Cardiac muscle cell (in vitro differentiated cells and primary cell): ENCODE data around the gene NAA16. TPM values are rescaled to one million over a fixed set of nuclear protein-coding genes. Genes with fewer than 3 reads are reported as not detected.

Experiments
- DNase-seq, 2 donors: peaks; one replicate each; pipeline versions ENCODE4 v3.0.0 to v3.0.0-alpha.2; 2010 to 2017; ENCODE audit warnings: low read depth in 1 of 2, low spot score in 1 of 2
- H3K27ac ChIP-seq: fragments of 200-600 bp; sonication (generic); 2 replicates; pipeline ENCODE4 v1.5.1; 2016
- H3K27me3 ChIP-seq: fragments of 200-600 bp; sonication (generic); 2 replicates; pipeline ENCODE4 v1.6.0; 2016; ENCODE audit warnings: control low read depth
- H3K36me3 ChIP-seq: fragments of 200-600 bp; sonication (generic); 2 replicates; pipeline ENCODE4 v1.5.1; 2016; ENCODE audit warnings: control low read depth
- H3K4me1 ChIP-seq: fragments of 200-600 bp; sonication (generic); 2 replicates; pipeline ENCODE4 v1.8.1; 2017; ENCODE audit warnings: low read depth, mild to moderate bottlenecking, mixed run types
- H3K4me3 ChIP-seq: fragments of 200-600 bp; sonication (generic); 2 replicates; pipeline ENCODE4 v1.5.1; 2016; ENCODE audit warnings: mild to moderate bottlenecking
- H3K9me3 ChIP-seq: fragments of 200-600 bp; sonication (generic); 2 replicates; pipeline ENCODE4 v1.5.1; 2017; ENCODE audit warnings: low read depth, mild to moderate bottlenecking, control low read depth
- polyA plus RNA-seq: library from polyadenylated mRNA; unstranded; fragments of >200 nt; fragmentation: Nextera tagmentation; extraction: Ambion mirVana; gene quantifications from 2 replicates; pipeline ENCODE4 v1.2.1, GENCODE V29; 2016
- total RNA-seq: library from RNA; depleted of rRNA; stranded (reverse); fragments of >200 nt; gene quantifications from 2 replicates; pipeline ENCODE4 v1.2.3, GENCODE V29; 2016
- TF ChIP-seq, protein P1 (sequence below): IDR thresholded peaks from 2 replicates; pipeline ENCODE4 v1.5.1; 2012; ENCODE audit warnings: low read depth, mild to moderate bottlenecking, low read length

The NAA16 gene
- total RNA-seq = 7.4 and 15.5 TPM in 2 replicates
- 18.6 and 19.8 TPM in 2 replicates for polyA plus RNA-seq

- H3K27me3 ChIP-seq = no peaks in the 10 kb centered on the region
- peak; percentile 93 for DNase-seq
- H3K4me3 ChIP-seq = peak within 1 kb of the TSS; percentile 92
- no peaks in the 10 kb centered on the region for H3K36me3 ChIP-seq
- H3K9me3 ChIP-seq = no peaks in the 10 kb centered on the region
- peaks cover 22% of the 10 kb centered on the region for H3K4me1 ChIP-seq
- TF ChIP-seq, protein P1, sequence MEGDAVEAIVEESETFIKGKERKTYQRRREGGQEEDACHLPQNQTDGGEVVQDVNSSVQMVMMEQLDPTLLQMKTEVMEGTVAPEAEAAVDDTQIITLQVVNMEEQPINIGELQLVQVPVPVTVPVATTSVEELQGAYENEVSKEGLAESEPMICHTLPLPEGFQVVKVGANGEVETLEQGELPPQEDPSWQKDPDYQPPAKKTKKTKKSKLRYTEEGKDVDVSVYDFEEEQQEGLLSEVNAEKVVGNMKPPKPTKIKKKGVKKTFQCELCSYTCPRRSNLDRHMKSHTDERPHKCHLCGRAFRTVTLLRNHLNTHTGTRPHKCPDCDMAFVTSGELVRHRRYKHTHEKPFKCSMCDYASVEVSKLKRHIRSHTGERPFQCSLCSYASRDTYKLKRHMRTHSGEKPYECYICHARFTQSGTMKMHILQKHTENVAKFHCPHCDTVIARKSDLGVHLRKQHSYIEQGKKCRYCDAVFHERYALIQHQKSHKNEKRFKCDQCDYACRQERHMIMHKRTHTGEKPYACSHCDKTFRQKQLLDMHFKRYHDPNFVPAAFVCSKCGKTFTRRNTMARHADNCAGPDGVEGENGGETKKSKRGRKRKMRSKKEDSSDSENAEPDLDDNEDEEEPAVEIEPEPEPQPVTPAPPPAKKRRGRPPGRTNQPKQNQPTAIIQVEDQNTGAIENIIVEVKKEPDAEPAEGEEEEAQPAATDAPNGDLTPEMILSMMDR = no peak
- H3K27ac ChIP-seq = peak within 1 kb of the TSS; percentile 86
Observed at GRCh38 chr13:41310963-41311405, at the start of gene NAA16. Gene NAA16, plus strand, starts transcription at chr13:41311267. Its CDS starts 262 bp downstream, at chr13:41311529.

GRCh38 chr13:41263261-41263971 lies 47.7 kb upstream of the NAA16 start, which contains the start of gene MTRF1:
Gene MTRF1, minus strand, starts transcription at chr13:41263576. Its CDS starts 2,669 bp downstream, at chr13:41260907.
- no peaks in the 10 kb centered on the region for H3K4me1 ChIP-seq
- TF ChIP-seq, protein P1 = no peak

GRCh38 chr13:41267106-41267505 lies 44.0 kb upstream of the NAA16 start:
- Histone ChIP-seq H3K9me3 (peaks cover 4% of the 10 kb centered on the region), H3K4me3 (no peak overlapping the region)

More at GRCh38 chr13:41263261-41263971, 47.7 kb upstream of the NAA16 start, which contains the start of gene MTRF1:
- Histone ChIP-seq H3K9me3 (peaks cover 4% of the 10 kb centered on the region), H3K36me3 (peaks cover 7% of the 10 kb centered on the region), H3K4me3 (peak within 1 kb of the TSS; percentile 57), H3K27me3 (no peaks in the 10 kb centered on the region), H3K27ac (peak within 1 kb of the TSS; percentile 54)
- peak; percentile 77 to 83 for DNase-seq

GRCh38 chr13:41268764-41269163 lies 42.3 kb upstream of the NAA16 start:
- Histone ChIP-seq H3K4me3 (no peak overlapping the region), H3K9me3 (peaks cover 4% of the 10 kb centered on the region), H3K4me1 (no peaks in the 10 kb centered on the region), H3K27ac (no peak overlapping the region), H3K36me3 (no peaks in the 10 kb centered on the region), H3K27me3 (no peaks in the 10 kb centered on the region)
- peak; percentile 14 to 23 for DNase-seq
- TF ChIP-seq, protein P1 = no peak

More at GRCh38 chr13:41267106-41267505, 44.0 kb upstream of the NAA16 start:
- no peaks in the 10 kb centered on the region for H3K27me3 ChIP-seq
- no peaks in the 10 kb centered on the region for H3K4me1 ChIP-seq
- H3K27ac ChIP-seq = no peak overlapping the region
- peak in 1 of 2 donors; percentile 14 for DNase-seq
- TF ChIP-seq, protein P1 = no peak
- no peaks in the 10 kb centered on the region for H3K36me3 ChIP-seq

DNA sequence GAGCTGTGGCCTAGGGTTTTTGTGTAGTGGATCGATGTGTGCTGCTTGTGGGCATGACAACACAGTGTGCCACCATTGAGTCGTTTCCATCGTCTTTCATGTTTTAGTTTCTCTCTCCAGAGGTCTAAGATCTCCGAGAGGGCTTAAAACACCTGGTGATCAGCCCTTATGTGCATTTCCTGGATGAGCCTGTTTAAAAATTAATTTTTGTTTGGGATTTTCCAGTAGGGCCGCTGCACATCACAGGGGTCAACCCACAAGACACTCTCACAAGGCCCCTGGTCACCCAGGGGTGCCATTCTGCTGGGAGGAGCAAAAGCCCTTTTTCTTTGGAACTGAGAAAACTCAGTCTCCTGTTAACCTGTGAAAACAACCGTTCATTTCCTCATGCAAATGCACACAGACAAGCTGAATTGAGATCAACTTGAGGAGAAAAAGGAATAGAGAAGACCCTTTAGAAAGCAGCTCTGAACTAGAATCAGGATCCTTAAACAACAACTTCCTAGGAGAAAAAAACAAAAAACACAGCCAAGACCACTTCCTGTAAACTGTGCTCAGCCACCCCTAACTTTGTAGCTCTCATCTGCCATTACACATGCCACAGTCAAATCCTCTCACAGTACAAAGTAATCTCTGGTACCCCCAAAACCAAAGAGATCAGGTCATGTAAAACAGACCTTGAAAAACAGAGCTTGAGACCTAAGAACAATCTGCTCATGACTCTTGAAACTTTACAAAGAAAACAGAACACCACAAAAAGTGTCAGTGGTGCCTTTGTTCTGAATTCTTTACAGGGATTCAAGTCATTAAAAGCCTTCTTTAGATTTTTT lies 39.4 kb upstream of the NAA16 start:
- Histone ChIP-seq H3K9me3 (peaks cover 4% of the 10 kb centered on the region), H3K36me3 (no peaks in the 10 kb centered on the region), H3K27ac (no peak overlapping the region), H3K4me3 (no peak overlapping the region), H3K27me3 (no peaks in the 10 kb centered on the region), H3K4me1 (no peaks in the 10 kb centered on the region)
- TF ChIP-seq, protein P1 = no peak
- no peak for DNase-seq
